ENCODE data around the gene SHCBP1L. TPM values are rescaled to one million over a fixed set of nuclear protein-coding genes. Genes with fewer than 3 reads are reported as not detected.

SHCBP1L gene
- total and polyA plus RNA-seq, 4 donors = 0.37 TPM; not detected in 3

GRCh38 chr1:183002267-183002666, 49.3 kb upstream of the SHCBP1L start:
- no peaks in the 10 kb centered on the region for H3K36me3 ChIP-seq (ENCODE audit: control insufficient read depth in 4 of 4, insufficient read depth in 3 of 4, low read depth in 1 of 4, low read length in 3 of 4)
- TF ChIP-seq FOXA1 (IDR thresholded peaks at IDR 0.05) = no peak
- TF ChIP-seq SP1 (IDR thresholded peaks at IDR 0.05) = no peak
- TF ChIP-seq, protein P1, sequence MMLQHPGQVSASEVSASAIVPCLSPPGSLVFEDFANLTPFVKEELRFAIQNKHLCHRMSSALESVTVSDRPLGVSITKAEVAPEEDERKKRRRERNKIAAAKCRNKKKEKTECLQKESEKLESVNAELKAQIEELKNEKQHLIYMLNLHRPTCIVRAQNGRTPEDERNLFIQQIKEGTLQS (IDR thresholded peaks at IDR 0.05) = no peak
- TF ChIP-seq RXRA (IDR thresholded peaks at IDR 0.05) = no peak
- no peak for TF ChIP-seq REST (IDR thresholded peaks at IDR 0.05)
- TF ChIP-seq TAF1 (conservative IDR thresholded peaks at IDR 0.05) = no peak
- no peak for TF ChIP-seq JUND (IDR thresholded peaks at IDR 0.05)
- no peak for TF ChIP-seq GABPA (IDR thresholded peaks at IDR 0.05 in 1 of 2, conservative IDR thresholded peaks at IDR 0.05 in 1 of 2)
- no peak for TF ChIP-seq RAD21 (IDR thresholded peaks at IDR 0.05)
- no peak for TF ChIP-seq YY1 (IDR thresholded peaks at IDR 0.05)
- no peak for TF ChIP-seq HNF4G (IDR thresholded peaks at IDR 0.05)
- no peak for TF ChIP-seq NR2F2 (IDR thresholded peaks at IDR 0.05)
- TF ChIP-seq CTCF (IDR thresholded peaks at IDR 0.05; ENCODE audit: low read depth, low read length, missing input control) = no peak
- TF ChIP-seq EGR1 (IDR thresholded peaks at IDR 0.05; ENCODE audit: low read depth in 2 of 2) = no peak
- TF ChIP-seq, protein P2, sequence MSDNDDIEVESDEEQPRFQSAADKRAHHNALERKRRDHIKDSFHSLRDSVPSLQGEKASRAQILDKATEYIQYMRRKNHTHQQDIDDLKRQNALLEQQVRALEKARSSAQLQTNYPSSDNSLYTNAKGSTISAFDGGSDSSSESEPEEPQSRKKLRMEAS (IDR thresholded peaks at IDR 0.05) = no peak
- TF ChIP-seq ZBTB33 (IDR thresholded peaks at IDR 0.05) = no peak
- TF ChIP-seq HNF4A (conservative IDR thresholded peaks at IDR 0.05) = no peak
- H3K4me1 ChIP-seq (ENCODE audit: control insufficient read depth in 4 of 4, insufficient read depth in 4 of 4, low read length in 3 of 4) = peaks cover 0 to 7% (median 3%) of the 10 kb centered on the region in 4 donors
- H3K27me3 ChIP-seq (ENCODE audit: control insufficient read depth in 4 of 4, insufficient read depth in 4 of 4, low read length in 3 of 4) = no peaks in the 10 kb centered on the region
- DNase-seq (ENCODE audit: low spot score) = no peak
- H3K9me3 ChIP-seq (ENCODE audit: control insufficient read depth in 4 of 4, low read length in 3 of 4) = no peaks in the 10 kb centered on the region
- H3K9ac ChIP-seq (ENCODE audit: low read depth in 1 of 2, low read length in 2 of 2) = no peak overlapping the region
- no peak overlapping the region for H3K4me3 ChIP-seq (ENCODE audit: low read depth in 1 of 3, low read length in 3 of 3)
- H3K27ac ChIP-seq (ENCODE audit: low read depth in 1 of 2, low read length in 2 of 2) = no peak overlapping the region
